EH (cell line): ENCODE measurements around the gene C17orf100.

Experiments used
- DNase-seq: peaks from one replicate; pipeline ENCODE4 v3.0.0-alpha.2; 2015; ENCODE audit warnings: low read depth

The C17orf100 gene

DNA sequence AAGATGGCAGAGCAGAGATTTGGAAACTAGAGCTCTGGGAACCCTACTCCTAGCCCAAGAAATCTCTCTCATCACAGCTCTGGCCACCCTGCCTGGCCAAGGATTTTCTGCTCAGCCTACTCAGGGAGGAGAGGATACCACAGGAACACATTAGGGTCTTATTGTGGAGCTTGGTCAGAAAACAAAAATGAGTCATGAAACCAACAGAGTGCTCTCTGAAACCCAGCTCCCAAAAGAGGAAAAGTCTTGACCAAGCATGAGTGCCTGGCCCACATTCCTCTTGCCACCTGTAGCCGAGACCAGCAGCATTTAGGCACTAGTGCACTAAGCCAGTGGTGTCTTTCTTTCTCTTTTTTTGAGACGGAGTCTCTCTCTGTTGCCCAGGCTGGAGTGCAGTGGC is 43.5 kb downstream of the C17orf100 start:
- DNase-seq, result no peak

DNA sequence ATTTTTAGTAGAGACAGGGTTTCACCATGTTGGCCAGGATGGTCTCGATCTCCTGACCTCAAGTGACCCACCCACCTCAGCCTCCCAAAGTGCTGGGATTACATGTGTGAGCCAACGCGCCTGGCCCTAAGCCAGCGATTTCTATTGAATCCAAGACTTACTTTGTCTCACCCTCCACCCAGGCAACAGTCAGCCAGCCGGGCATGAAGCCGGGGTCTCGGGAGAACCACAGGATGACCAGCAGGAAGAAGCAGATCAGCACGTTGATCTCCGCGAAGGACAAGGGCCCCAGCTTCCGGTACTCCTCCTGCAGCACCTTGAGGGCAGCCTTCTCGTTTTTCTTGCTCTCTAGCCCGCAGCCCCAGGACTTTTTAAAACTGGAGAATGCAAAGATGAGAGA is 44.0 kb downstream of the C17orf100 start:
- DNase-seq, result no peak

DNA sequence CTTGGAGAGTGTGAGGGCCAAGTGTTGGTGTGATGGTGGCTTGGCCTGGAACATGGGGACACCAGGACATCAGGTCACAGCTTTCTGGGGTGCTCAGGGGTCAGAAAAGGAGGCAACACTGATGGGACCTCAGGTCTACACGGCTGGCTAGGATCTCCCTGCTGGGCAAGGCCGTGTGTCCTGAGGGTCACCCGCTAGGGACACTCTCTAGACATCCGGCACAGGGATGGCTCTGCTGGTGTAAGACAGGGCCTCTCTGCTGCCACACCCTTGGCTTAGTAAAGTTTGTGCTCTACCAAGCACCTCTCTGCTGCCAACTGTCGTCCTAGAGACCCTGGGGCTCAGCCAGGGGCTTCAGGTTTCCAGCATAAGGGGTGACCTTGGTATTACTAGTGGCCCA is 45.3 kb downstream of the C17orf100 start:
- DNase-seq, result no peak

DNA sequence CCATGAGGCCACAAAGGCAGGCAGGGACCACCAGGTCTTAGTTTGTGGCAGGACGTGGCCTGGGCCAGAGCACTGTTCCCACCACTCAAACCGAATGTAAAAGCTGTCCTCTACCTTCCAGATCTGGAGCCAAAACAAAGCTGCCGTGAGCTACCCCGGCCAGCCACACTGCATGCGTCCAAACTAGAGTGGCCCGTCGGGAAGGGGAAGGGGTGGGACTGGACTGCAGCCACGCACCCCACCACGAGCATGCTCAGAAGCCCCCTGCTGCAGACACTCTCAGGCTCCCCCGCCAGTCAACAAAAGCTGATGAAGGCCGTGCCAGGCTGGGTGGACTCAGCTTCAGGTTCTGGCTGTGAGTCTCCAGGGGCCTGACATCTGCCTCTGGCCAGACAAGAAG is 46.4 kb downstream of the C17orf100 start:
- no peak for DNase-seq

DNA sequence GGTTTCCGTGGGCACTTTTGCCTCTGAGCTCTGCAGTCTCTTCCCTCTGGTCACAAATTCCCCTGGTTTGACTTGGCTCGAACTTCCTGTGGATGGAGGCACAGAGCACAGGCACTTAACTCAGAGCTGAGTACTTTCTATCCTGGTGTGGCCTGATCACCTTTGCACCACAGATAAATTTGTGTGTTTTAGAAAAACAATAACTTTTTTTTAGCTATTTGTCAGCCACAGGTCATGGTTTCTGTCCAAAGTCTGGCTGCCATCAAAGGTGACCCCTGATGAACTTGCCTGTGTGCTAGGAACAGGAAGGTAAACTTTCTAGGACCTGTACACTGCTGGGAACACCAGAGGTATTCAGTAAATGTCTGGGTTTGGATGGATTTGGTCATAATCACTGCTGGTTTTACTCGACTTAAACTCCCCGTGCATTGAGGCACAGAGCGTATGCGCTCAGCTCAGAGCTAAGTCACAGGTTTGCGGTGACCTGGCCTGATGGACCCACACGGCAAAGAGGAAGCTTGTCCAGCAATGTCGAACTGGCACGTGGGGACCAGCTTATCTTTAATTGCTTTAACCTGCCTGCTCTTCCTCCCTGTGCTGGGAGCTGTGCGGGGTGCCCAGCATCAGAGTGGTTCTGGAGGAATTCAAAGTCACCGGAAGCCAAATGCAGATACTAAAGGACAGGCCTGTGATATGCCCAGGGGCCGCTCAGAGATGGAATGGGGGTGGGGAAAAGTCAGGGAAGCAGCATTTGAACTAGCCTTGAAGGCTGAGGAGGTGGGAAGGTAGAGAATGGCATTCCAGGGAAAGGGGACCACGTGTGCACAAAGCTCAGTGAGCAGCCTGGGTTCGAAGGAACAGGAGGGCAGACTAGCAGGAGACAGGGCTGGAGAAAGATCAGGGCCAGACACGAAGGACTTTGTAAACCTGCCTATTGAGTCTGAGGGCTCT is 48.7 kb downstream of the C17orf100 start:
- no peak for DNase-seq

DNA sequence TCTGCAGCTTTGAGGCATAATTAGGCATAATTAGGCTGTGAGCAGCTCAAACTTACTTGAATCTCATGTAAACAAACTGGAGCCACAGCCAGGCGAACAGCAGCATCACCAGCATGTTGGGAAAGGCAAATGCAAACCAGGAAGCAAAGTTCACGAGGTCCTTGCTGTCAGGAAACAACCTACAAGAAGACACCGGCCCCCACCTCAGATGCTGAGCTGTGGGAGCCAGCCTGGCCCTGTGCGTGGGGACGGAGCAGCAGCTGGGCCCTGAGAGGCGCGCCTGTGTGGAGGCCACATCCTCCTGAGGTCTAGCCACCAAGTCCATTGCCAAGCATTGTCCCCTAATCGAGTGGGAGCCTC is 49.4 kb downstream of the C17orf100 start:
- DNase-seq, result no peak

DNA sequence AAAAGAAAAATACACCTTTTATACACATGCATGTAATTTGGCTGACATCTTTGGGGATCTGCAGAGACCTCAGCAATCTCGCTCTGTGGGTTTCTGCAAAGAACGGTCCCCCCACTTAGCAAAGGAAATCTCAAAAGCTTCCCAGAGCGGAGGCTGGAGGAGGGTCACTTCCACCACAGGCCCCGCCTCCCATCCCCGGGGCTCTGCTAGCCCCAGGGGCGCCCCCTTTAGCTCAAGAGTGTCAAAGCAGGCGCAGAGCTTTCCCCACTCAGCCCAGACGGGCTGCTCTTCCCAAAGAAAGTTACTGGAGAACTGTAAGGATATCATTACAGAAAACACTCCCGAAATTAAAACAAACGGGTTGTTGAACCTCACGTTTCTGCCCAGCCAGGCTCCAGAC is 50.2 kb downstream of the C17orf100 start:
- peak; percentile 29 for DNase-seq

DNA sequence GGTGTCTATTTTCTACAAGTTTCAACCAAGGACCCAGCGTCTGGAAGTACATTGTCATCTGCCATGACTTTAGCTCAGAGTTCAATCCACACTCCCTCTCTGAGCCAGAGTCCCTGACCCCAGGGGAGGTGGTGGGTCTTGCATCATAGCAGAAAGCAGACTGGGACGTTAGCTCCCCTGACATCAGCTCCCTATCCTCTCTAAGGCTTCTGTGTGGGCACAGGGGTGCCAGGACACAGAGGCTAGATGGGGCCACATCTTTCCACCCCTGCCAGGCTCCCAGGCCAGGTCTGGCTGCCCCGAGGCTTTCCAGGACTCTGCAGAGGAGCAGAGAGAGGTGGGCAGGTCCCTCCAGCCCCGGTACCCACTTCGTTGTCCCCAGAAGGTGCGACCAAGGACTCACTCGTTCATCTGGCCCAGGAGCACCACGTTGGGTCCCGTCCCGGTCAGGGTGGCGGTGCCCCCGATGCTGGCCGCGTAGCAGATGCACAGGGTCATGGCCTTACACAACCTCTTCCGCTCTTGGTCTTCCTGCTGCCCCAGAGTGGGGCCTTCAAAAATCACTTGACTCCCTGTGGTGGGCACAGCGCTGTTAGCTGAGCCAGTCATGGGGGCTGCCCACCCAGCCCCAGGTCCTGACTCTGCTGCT is 51.1 kb downstream of the C17orf100 start:
- DNase-seq, result no peak
